PC-9 (cell line): Measurements from ENCODE around the gene SLC44A4. TPM values are rescaled to one million over a fixed set of nuclear protein-coding genes. Genes with fewer than 3 reads are reported as not detected.

Experiments used
- BruUV-seq: library from RNA; stranded (reverse); fragments of 400-500 nt; replicated peaks from 2 replicates; lab custom pipeline; 2021; lab: Mats Ljungman, UMichigan
- CTCF ChIA-PET: fragments of 300-600 bp; sonication (Branson Sonifier 250); formaldehyde crosslinking; loops from one replicate; lab custom pipeline; 2022; ENCODE audit warnings: antibody characterized with exemption; lab: Charles Lee
- POLR2A ChIA-PET: fragments of 300-600 bp; sonication (Branson Sonifier 250); formaldehyde crosslinking; loops from one replicate; lab custom pipeline; 2022; ENCODE audit warnings: antibody characterized with exemption; ENCODE audit not compliant: unreplicated experiment; lab: Charles Lee
- DNase-seq, 2 experiments: peaks; one replicate each; pipeline versions ENCODE4 v3.0.0 to v3.0.0-alpha.2; 2015 to 2022; ENCODE audit warnings: mixed read lengths in 1 of 2
- H2AFZ ChIP-seq: fragments of 200-600 bp; sonication (generic); 2 replicates; pipeline ENCODE4 v1.8.1; 2017; ENCODE audit warnings: antibody characterized with exemption
- H3F3A ChIP-seq: fragments of 200-600 bp; sonication (generic); 2 replicates; pipeline ENCODE4 v1.8.1; 2017; ENCODE audit warnings: antibody characterized with exemption, mild to moderate bottlenecking, low read depth; ENCODE audit not compliant: insufficient read depth
- H3K27ac ChIP-seq: fragments of 200-600 bp; sonication (generic); 2 replicates; pipeline ENCODE4 v1.6.1; 2016; ENCODE audit warnings: mixed run types
- H3K27me3 ChIP-seq: fragments of 200-600 bp; sonication (generic); 2 replicates; pipeline ENCODE4 v1.6.1; 2016; ENCODE audit warnings: low read depth, mixed run types; ENCODE audit not compliant: insufficient read depth
- H3K36me3 ChIP-seq: fragments of 200-600 bp; sonication (generic); 2 replicates; pipeline ENCODE4 v1.6.1; 2016; ENCODE audit warnings: low read depth, mixed run types
- H3K4me1 ChIP-seq: fragments of 200-600 bp; sonication (generic); replicated peaks from 2 replicates; pipeline ENCODE4 v1.6.1; 2016; ENCODE audit warnings: mixed run types; ENCODE audit not compliant: insufficient read depth
- H3K4me2 ChIP-seq: fragments of 200-600 bp; sonication (generic); 2 replicates; pipeline ENCODE4 v1.6.1; 2017; ENCODE audit warnings: mixed run types
- H3K4me3 ChIP-seq: fragments of 200-600 bp; sonication (generic); 2 replicates; pipeline ENCODE4 v1.6.1; 2016; ENCODE audit warnings: mixed run types
- H3K79me2 ChIP-seq: fragments of 200-600 bp; sonication (generic); 2 replicates; pipeline ENCODE4 v1.6.1; 2017; ENCODE audit warnings: low read depth, mixed run types
- H3K9me2 ChIP-seq: fragments of 200-600 bp; sonication (generic); 2 replicates; pipeline ENCODE4 v1.8.1; 2017; ENCODE audit warnings: mild to moderate bottlenecking; ENCODE audit not compliant: insufficient read depth
- H3K9me3 ChIP-seq: fragments of 200-600 bp; sonication (generic); 2 replicates; pipeline ENCODE4 v1.8.1; 2016; ENCODE audit warnings: low read depth; ENCODE audit not compliant: insufficient read depth
- H4K20me1 ChIP-seq: fragments of 200-600 bp; sonication (generic); 2 replicates; pipeline ENCODE4 v1.8.1; 2017; ENCODE audit not compliant: insufficient read depth
- EZH2 ChIP-seq: fragments of 200-600 bp; sonication (generic); IDR thresholded peaks from 2 replicates; pipeline ENCODE4 v1.8.0; 2017; ENCODE audit warnings: antibody characterized with exemption, low read depth
- intact Hi-C: fragments of 100-400 bp; cut with micrococcal nuclease; formaldehyde crosslinking; loops from one replicate; pipeline ENCODE4 v1.10.0; 2022; ENCODE audit not compliant: unreplicated experiment
- total RNA-seq: library from RNA; stranded (reverse); gene quantifications from 2 replicates; pipeline ENCODE4 v1.2.3, GENCODE V29; 2021
- TF ChIP-seq, protein P1 (sequence below): fragments of 200-600 bp; sonication (generic); conservative IDR thresholded peaks from 2 replicates; pipeline ENCODE4 v1.6.1; 2017; ENCODE audit warnings: mixed run types, antibody characterized with exemption, mild to moderate bottlenecking, moderate library complexity

The SLC44A4 gene
- total RNA-seq, 1 experiment from 2014 or later: 44.4 TPM

DNA sequence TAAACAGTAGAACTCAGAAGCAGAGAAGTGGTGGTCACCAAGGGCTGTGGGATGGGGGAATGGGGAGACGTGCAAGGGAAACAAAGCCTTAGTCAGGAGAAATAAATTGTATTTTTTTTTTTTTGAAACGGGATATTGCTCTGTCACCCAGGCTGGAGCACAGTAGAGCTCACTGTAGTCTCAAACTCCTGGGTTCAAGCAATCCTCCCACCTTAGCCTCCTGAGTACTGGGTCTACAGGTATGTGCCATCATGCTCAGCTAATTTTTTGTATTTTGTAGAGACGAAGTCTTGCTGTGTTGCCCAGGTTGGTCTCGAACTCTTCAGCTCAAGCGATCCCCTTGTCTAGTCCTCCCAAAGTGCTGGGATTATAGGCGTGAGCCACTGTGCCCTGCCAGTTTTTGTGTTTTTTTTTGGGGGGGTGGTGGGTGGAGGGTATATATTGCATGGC is 47.9 kb downstream of the SLC44A4 start:
- intact Hi-C loops: loop anchor here (1.0 to 5.0 kb wide), 6 partner anchors 16 to 121 kb away; partner anchors contain the start of genes EHMT2, HSPA1A, HSPA1L and SLC44A4
- TF ChIP-seq, protein P1, sequence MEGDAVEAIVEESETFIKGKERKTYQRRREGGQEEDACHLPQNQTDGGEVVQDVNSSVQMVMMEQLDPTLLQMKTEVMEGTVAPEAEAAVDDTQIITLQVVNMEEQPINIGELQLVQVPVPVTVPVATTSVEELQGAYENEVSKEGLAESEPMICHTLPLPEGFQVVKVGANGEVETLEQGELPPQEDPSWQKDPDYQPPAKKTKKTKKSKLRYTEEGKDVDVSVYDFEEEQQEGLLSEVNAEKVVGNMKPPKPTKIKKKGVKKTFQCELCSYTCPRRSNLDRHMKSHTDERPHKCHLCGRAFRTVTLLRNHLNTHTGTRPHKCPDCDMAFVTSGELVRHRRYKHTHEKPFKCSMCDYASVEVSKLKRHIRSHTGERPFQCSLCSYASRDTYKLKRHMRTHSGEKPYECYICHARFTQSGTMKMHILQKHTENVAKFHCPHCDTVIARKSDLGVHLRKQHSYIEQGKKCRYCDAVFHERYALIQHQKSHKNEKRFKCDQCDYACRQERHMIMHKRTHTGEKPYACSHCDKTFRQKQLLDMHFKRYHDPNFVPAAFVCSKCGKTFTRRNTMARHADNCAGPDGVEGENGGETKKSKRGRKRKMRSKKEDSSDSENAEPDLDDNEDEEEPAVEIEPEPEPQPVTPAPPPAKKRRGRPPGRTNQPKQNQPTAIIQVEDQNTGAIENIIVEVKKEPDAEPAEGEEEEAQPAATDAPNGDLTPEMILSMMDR: no peak
- TF ChIP-seq EZH2: no peak
- ChIA-PET CTCF (interaction anchor here (0.6 to 0.7 kb wide), 2 partner anchors 35 to 166 kb away, joined by 7 to 11 read pairs; partner anchors contain the start of genes GPANK1 and VARS1), POLR2A (interaction anchor here (0.6 to 1.2 kb wide), 2 partner anchors 16 to 170 kb away, joined by 4 to 5 read pairs; partner anchors contain the start of gene C6orf47)
- Histone ChIP-seq H4K20me1 (peaks cover 24% of the 10 kb centered on the region), H2AFZ (no peak overlapping the region), H3K36me3 (0 out of 2 replicates have a peak, but pooled peaks cover under 1% of the 10 kb centered on the region), H3K9me2 (no peaks in the 10 kb centered on the region), H3K27me3 (no peaks in the 10 kb centered on the region), H3K79me2 (peaks cover 65% of the 10 kb centered on the region), H3K4me2 (peak overlapping the region; percentile 88), H3K27ac (peak overlapping the region; percentile 24), H3F3A (peaks cover 49% of the 10 kb centered on the region), H3K4me3 (peak overlapping the region; percentile 67), H3K9me3 (no peaks in the 10 kb centered on the region), H3K4me1 (peaks cover 28% of the 10 kb centered on the region)
- BruUV-seq: no TSS peak
- DNase-seq: no peak

DNA sequence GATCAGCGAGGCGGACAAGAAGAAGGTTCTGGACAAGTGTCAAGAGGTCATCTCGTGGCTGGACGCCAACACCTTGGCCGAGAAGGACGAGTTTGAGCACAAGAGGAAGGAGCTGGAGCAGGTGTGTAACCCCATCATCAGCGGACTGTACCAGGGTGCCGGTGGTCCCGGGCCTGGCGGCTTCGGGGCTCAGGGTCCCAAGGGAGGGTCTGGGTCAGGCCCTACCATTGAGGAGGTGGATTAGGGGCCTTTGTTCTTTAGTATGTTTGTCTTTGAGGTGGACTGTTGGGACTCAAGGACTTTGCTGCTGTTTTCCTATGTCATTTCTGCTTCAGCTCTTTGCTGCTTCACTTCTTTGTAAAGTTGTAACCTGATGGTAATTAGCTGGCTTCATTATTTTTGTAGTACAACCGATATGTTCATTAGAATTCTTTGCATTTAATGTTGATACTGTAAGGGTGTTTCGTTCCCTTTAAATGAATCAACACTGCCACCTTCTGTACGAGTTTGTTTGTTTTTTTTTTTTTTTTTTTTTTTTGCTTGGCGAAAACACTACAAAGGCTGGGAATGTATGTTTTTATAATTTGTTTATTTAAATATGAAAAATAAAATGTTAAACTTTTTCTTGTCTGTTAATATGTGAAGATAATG is 49.0 kb downstream of the SLC44A4 start:
- Histone ChIP-seq H3K36me3 (no peaks in the 10 kb centered on the region), H3K4me2 (peak overlapping the region; percentile 88), H3K9me2 (no peaks in the 10 kb centered on the region), H2AFZ (no peak overlapping the region), H3K27me3 (no peaks in the 10 kb centered on the region), H3K4me1 (peaks cover 40% of the 10 kb centered on the region), H3K79me2 (peaks cover 53% of the 10 kb centered on the region), H3K4me3 (peak overlapping the region; percentile 67), H3K27ac (peak overlapping the region; percentile 24; the same call in 1 of the 2 replicates), H3F3A (peaks cover 54% of the 10 kb centered on the region), H3K9me3 (no peaks in the 10 kb centered on the region), H4K20me1 (peaks cover 24% of the 10 kb centered on the region)
- no TSS peak for BruUV-seq
- TF ChIP-seq, protein P1: peak; percentile 69
- TF ChIP-seq EZH2: no peak
- POLR2A ChIA-PET: interaction anchor here (1.2 kb wide), 1 partner anchor 169 kb away, joined by 4 read pairs; the partner anchor contains the start of gene C6orf47
- CTCF ChIA-PET: interaction anchor here (0.6 to 1.0 kb wide), 4 partner anchors 42 to 1123 kb away, joined by 3 to 11 read pairs (median 6); partner anchors contain the start of gene HLA-DMA
- intact Hi-C loops: loop anchor here (1.0 to 10.0 kb wide), 8 partner anchors 15 to 1145 kb away; partner anchors contain the start of genes ATP6V1G2, DDX39B, EHMT2 and HSPA1A
- peak in 1 of 2 experiments; percentile 64 for DNase-seq

DNA sequence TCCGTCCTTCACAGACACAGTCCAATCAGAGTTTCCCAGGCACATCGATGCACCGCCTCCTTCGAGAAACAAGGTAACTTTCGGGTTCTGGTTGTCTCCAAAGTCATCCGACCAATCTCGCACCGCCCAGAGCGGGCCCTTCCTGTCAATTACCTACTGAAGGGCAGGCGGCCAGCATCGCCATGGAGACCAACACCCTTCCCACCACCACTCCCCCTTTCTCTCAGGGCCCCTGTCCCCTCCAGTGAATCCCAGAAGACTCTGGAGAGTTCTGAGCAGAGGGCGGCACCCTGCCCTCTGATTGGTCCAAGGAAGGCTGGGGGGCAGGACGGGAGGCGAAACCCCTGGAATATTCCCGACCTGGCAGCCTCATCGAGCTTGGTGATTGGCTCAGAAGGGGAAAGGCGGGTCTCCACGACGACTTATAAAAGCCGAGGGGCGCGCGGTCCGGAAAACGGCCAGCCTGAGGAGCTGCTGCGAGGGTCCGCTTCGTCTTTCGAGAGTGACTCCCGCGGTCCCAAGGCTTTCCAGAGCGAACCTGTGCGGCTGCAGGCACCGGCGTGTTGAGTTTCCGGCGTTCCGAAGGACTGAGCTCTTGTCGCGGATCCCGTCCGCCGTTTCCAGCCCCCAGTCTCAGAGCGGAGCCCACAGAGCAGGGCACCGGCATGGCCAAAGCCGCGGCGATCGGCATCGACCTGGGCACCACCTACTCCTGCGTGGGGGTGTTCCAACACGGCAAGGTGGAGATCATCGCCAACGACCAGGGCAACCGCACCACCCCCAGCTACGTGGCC is 51.3 kb downstream of the SLC44A4 start, which contains the start of gene HSPA1B:
HSPA1B (plus strand) TSS at position 453 of the 794 bp plus-strand sequence; CDS start at position 666, 213 bp downstream.
- POLR2A ChIA-PET: interaction anchor here (0.5 to 2.4 kb wide), 17 partner anchors 12 to 353 kb away, joined by 3 to 40 read pairs (median 6); partner anchors contain the start of genes EHMT2, HSPA1A, HSPA1L and LSM2
- BruUV-seq: no TSS peak
- DNase-seq: peak; percentile 99
- Histone ChIP-seq H3F3A (peaks cover 61% of the 10 kb centered on the region), H2AFZ (peak within 1 kb of the TSS; percentile 50), H3K27ac (peak within 1 kb of the TSS; percentile 98), H3K4me2 (peak within 1 kb of the TSS; percentile 98), H3K9me3 (no peaks in the 10 kb centered on the region), H3K27me3 (no peaks in the 10 kb centered on the region), H3K9me2 (no peaks in the 10 kb centered on the region), H3K4me3 (peak within 1 kb of the TSS; percentile 84), H3K36me3 (no peaks in the 10 kb centered on the region), H3K79me2 (peaks cover 57% of the 10 kb centered on the region), H3K4me1 (peaks cover 54% of the 10 kb centered on the region), H4K20me1 (peaks cover 24% of the 10 kb centered on the region)
- intact Hi-C loops: loop anchor here (1.0 to 10.0 kb wide), 4 partner anchors 31 to 1147 kb away; partner anchors contain the start of genes ATP6V1G2, DDX39B and NFKBIL1
- CTCF ChIA-PET: interaction anchor here (0.5 to 0.6 kb wide), 2 partner anchors 145 to 438 kb away, joined by 4 to 8 read pairs; no protein-coding TSS in a partner anchor
- no peak for TF ChIP-seq EZH2
- TF ChIP-seq, protein P1: no peak
